ENCODE measurements around the gene DCP1A. TPM values are rescaled to one million over a fixed set of nuclear protein-coding genes. Genes with fewer than 3 reads are reported as not detected.

The DCP1A gene
- total and polyA plus RNA-seq, 2 of the 13 experiments (the other 11 are each of a cell fraction or from before 2014, with no cell fraction given), result 14.2 to 41.2 TPM

DNA sequence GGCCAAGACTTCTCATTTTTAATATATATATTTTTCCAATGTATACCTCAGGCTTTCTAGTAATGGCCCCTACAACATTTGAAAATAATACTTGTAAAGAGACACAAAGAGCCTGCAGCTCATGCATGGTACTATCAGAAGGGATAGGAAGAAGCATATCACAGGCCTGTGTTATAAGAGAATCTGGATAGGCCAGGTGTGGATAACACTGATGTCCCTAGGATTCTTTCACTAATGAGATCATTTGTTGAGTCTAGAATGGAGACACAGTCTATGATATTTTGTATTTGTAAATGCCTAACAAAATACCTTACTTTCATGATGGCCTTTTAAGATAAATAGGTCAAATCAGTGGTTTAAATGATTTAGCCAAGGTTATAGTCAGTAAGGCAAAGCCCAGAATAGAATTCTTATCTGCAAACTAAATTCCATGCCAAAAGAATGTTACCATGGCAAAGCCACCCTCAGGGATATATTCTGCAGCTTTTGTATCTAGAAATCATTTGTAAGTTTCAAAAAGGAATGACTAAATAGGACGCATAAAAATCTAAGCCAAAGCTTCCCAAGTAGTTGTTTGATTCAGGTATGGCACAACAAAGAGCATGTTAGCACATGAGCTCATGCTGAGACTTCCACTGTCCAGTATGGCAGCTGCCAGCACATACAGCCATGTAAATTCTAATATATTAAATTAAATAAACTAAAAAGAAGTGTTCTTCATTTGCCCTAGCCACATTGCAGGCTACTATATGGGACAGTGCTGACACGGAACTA is 10.0 kb downstream of the DCP1A start:
- Histone ChIP-seq H3K4me1 (ENCODE audit: insufficient read depth, low read length) (peaks cover 3% of the 10 kb centered on the region), H3K4me3 (replicated peaks in 1 of 3; ENCODE audit: insufficient read depth in 1 of 3, low read depth in 2 of 3, low read length in 3 of 3) (no peak overlapping the region), H3K79me2 (ENCODE audit: insufficient read depth, low read length) (peaks cover 28% of the 10 kb centered on the region), H4K20me1 (ENCODE audit: insufficient read depth, low read length) (no peaks in the 10 kb centered on the region), H3K36me3 (replicated peaks in 1 of 2; ENCODE audit: control insufficient read depth in 1 of 2, insufficient read depth in 2 of 2, low read length in 2 of 2) (peaks cover 7 to 53% of the 10 kb centered on the region in 2 experiments), H3K9me3 (ENCODE audit: low read length) (no peaks in the 10 kb centered on the region), H3K27ac (ENCODE audit: extremely low read length, insufficient read depth, low read length) (no peak overlapping the region), H3K9ac (ENCODE audit: insufficient read depth, low read depth, low read length) (no peak overlapping the region), H2AFZ (ENCODE audit: low read length) (no peak overlapping the region), H3K4me2 (ENCODE audit: low read depth, low read length) (no peak overlapping the region), H3K27me3 (ENCODE audit: control insufficient read depth in 1 of 2, insufficient read depth in 2 of 2, low read length in 2 of 2) (no peaks in the 10 kb centered on the region)
- TF ChIP-seq, protein P1, sequence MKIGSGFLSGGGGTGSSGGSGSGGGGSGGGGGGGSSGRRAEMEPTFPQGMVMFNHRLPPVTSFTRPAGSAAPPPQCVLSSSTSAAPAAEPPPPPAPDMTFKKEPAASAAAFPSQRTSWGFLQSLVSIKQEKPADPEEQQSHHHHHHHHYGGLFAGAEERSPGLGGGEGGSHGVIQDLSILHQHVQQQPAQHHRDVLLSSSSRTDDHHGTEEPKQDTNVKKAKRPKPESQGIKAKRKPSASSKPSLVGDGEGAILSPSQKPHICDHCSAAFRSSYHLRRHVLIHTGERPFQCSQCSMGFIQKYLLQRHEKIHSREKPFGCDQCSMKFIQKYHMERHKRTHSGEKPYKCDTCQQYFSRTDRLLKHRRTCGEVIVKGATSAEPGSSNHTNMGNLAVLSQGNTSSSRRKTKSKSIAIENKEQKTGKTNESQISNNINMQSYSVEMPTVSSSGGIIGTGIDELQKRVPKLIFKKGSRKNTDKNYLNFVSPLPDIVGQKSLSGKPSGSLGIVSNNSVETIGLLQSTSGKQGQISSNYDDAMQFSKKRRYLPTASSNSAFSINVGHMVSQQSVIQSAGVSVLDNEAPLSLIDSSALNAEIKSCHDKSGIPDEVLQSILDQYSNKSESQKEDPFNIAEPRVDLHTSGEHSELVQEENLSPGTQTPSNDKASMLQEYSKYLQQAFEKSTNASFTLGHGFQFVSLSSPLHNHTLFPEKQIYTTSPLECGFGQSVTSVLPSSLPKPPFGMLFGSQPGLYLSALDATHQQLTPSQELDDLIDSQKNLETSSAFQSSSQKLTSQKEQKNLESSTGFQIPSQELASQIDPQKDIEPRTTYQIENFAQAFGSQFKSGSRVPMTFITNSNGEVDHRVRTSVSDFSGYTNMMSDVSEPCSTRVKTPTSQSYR (CRISPR knock-in tag; IDR thresholded peaks at IDR 0.05; ENCODE audit: borderline replicate concordance), result no peak
- TF ChIP-seq ZNF234 (CRISPR knock-in tag; conservative IDR thresholded peaks at IDR 0.05), result no peak
- TF ChIP-seq MIER2 (CRISPR knock-in tag; IDR thresholded peaks at IDR 0.05), result no peak
- no peak for TF ChIP-seq MEF2D (CRISPR knock-in tag; IDR thresholded peaks at IDR 0.05)
- no peak for TF ChIP-seq CAMTA2 (CRISPR knock-in tag; IDR thresholded peaks at IDR 0.05; ENCODE audit: borderline replicate concordance)
- in situ Hi-C loops (cut with HindIII; ENCODE audit: extremely low pct_ligation_motif_present, low pct_unique_long_range_greater_than_20kb), result no loop called here
- DNase-seq (ENCODE audit: low spot score), result no peak
- no peak for FAIRE-seq
- intact Hi-C loops (cut with micrococcal nuclease; ENCODE audit: unreplicated experiment), result no loop called here
- WGBS (ENCODE audit: low lambda C conversion rate), result 98% methylated on average over 2 of the region's 2 CpGs
- no peak for ATAC-seq
- POLR2A ChIA-PET, result no interaction called here
- CTCF ChIA-PET (ENCODE audit: low intra/inter-chr PET ratio, low total read pairs), result interaction anchor here (0.6 kb wide), 1 partner anchor 9 kb away, joined by 3 read pairs; no protein-coding TSS in a partner anchor
- BruUV-seq (replicated peaks), result no TSS peak
